ENCODE results near the gene ACLY. TPM values are rescaled to one million over a fixed set of nuclear protein-coding genes. Genes with fewer than 3 reads are reported as not detected.

ACLY gene
- total RNA-seq, 3 donors from 2014 or later: 80.3 to 95.2 (median 81.5) TPM

DNA sequence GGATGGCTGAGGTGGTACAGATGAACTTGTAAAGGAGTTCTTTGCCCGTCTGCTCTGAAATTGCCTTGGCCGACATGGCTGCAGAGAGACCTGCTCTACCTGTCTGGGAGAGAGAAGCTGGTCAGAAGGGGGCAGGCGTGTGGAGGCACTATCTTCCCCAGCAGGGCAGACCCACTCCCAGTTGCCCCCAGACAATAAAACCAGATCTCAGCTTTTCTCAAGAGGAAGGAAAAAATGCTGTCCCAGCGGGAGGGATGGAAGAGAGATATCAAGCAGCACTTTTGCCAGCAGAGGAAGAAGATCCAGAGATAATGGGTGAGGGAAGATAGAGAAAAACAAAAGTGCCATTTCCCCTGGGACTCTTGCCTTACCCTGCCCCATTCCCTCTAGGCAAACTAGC is 5.0 kb downstream of the ACLY start:
- Histone ChIP-seq H3K4me1 (ENCODE audit: low read depth) (peaks cover 18% of the 10 kb centered on the region), H3K36me3 (ENCODE audit: low read depth) (no peaks in the 10 kb centered on the region), H3K4me3 (no peak overlapping the region), H3K9me3 (no peaks in the 10 kb centered on the region)
- DNase-seq (no peak), ATAC-seq (no peak)
- TF ChIP-seq CTCF (IDR thresholded peaks at IDR 0.05): no peak
- intact Hi-C loops (cut with DNase I, micrococcal nuclease): no loop called here

GRCh38 chr17:41912925-41913324 is 5.8 kb downstream of the ACLY start:
- H3K4me3 ChIP-seq: no peak overlapping the region
- no peak for TF ChIP-seq CTCF (IDR thresholded peaks at IDR 0.05)
- H3K36me3 ChIP-seq (ENCODE audit: low read depth): no peaks in the 10 kb centered on the region
- H3K9me3 ChIP-seq: no peaks in the 10 kb centered on the region
- ATAC-seq (no peak), DNase-seq (no peak)
- intact Hi-C loops (cut with DNase I, micrococcal nuclease): no loop called here
- H3K4me1 ChIP-seq (ENCODE audit: low read depth): peaks cover 18% of the 10 kb centered on the region

- intact Hi-C loops (cut with DNase I, micrococcal nuclease): no loop called here
Measured at GRCh38 chr17:41910701-41911391, 7.9 kb downstream of the ACLY start.

GRCh38 chr17:41909088-41909487 is 9.7 kb downstream of the ACLY start:
- DNase-seq (no peak), ATAC-seq (no peak)
- no peak for TF ChIP-seq CTCF (IDR thresholded peaks at IDR 0.05)
- peaks cover under 1% of the 10 kb centered on the region for H3K4me1 ChIP-seq (ENCODE audit: low read depth)
- H3K9me3 ChIP-seq: no peaks in the 10 kb centered on the region
- intact Hi-C loops (cut with DNase I, micrococcal nuclease): no loop called here
- peaks cover 9% of the 10 kb centered on the region for H3K36me3 ChIP-seq (ENCODE audit: low read depth)
- H3K4me3 ChIP-seq: no peak overlapping the region

More at GRCh38 chr17:41910701-41911391, 7.9 kb downstream of the ACLY start:
- DNase-seq: peak in 1 of 3 donors; percentile 67
- TF ChIP-seq CTCF (IDR thresholded peaks at IDR 0.05): no peak
- no peak for ATAC-seq
- Histone ChIP-seq H3K36me3 (ENCODE audit: low read depth) (no peaks in the 10 kb centered on the region), H3K9me3 (no peaks in the 10 kb centered on the region), H3K4me1 (ENCODE audit: low read depth) (peaks cover 5% of the 10 kb centered on the region), H3K4me3 (no peak overlapping the region)

GRCh38 chr17:41907633-41908539 is 10.9 kb downstream of the ACLY start:
- intact Hi-C loops (cut with DNase I, micrococcal nuclease): no loop called here
- H3K4me3 ChIP-seq: no peak overlapping the region
- DNase-seq (no peak), ATAC-seq (peak; percentile 88)
- no peaks in the 10 kb centered on the region for H3K4me1 ChIP-seq (ENCODE audit: low read depth)
- TF ChIP-seq CTCF (IDR thresholded peaks at IDR 0.05): no peak
- H3K36me3 ChIP-seq (ENCODE audit: low read depth): peaks cover 9% of the 10 kb centered on the region
- H3K9me3 ChIP-seq: no peaks in the 10 kb centered on the region
